Measurements from ENCODE around the gene AR. TPM values are rescaled to one million over a fixed set of nuclear protein-coding genes. Genes with fewer than 3 reads are reported as not detected.

The AR gene
- total RNA-seq, 1 donor from 2014 or later: not detected

- no peak for ATAC-seq (ENCODE audit: low read depth)
- H3K27ac Mint-ChIP-seq: no peak overlapping the region
- H3K36me3 Mint-ChIP-seq (ENCODE audit: low read depth): no peaks in the 10 kb centered on the region
- ChIA-PET CTCF (no interaction called here), POLR2A (no interaction called here)
- TF ChIP-seq CTCF (IDR thresholded peaks at IDR 0.05): no peak
- H3K4me3 Mint-ChIP-seq: no peak overlapping the region
- H3K9me3 Mint-ChIP-seq: no peaks in the 10 kb centered on the region
- no peak for DNase-seq
- no peaks in the 10 kb centered on the region for H3K4me1 Mint-ChIP-seq
- no peaks in the 10 kb centered on the region for H3K27me3 Mint-ChIP-seq
- intact Hi-C loops (cut with micrococcal nuclease): no loop called here
These were observed 20.7 kb upstream of the AR start for GRCh38 chrX:67523002-67523681.

GRCh38 chrX:67523932-67524331 lies 19.9 kb upstream of the AR start:
- ATAC-seq (ENCODE audit: low read depth): no peak
- no peak for DNase-seq
- no peak for TF ChIP-seq CTCF (IDR thresholded peaks at IDR 0.05)
- Mint-ChIP-seq H3K27ac (no peak overlapping the region), H3K9me3 (no peaks in the 10 kb centered on the region), H3K36me3 (ENCODE audit: low read depth) (no peaks in the 10 kb centered on the region), H3K4me3 (no peak overlapping the region), H3K4me1 (no peaks in the 10 kb centered on the region), H3K27me3 (no peaks in the 10 kb centered on the region)
- intact Hi-C loops (cut with micrococcal nuclease): no loop called here
- ChIA-PET CTCF (no interaction called here), POLR2A (no interaction called here)

- ATAC-seq (ENCODE audit: low read depth) (no peak), DNase-seq (no peak)
- H3K36me3 Mint-ChIP-seq (ENCODE audit: low read depth): no peaks in the 10 kb centered on the region
- H3K4me1 Mint-ChIP-seq: no peaks in the 10 kb centered on the region
- no peak for TF ChIP-seq CTCF (IDR thresholded peaks at IDR 0.05)
- intact Hi-C loops (cut with micrococcal nuclease): no loop called here
- H3K9me3 Mint-ChIP-seq: no peaks in the 10 kb centered on the region
- ChIA-PET CTCF (no interaction called here), POLR2A (no interaction called here)
- H3K4me3 Mint-ChIP-seq: no peak overlapping the region
- H3K27ac Mint-ChIP-seq: no peak overlapping the region
- no peaks in the 10 kb centered on the region for H3K27me3 Mint-ChIP-seq
These were observed 19.4 kb upstream of the AR start for GRCh38 chrX:67524428-67524827.

- Mint-ChIP-seq H3K4me3 (no peak overlapping the region), H3K27ac (no peak overlapping the region), H3K9me3 (no peaks in the 10 kb centered on the region), H3K36me3 (ENCODE audit: low read depth) (no peaks in the 10 kb centered on the region), H3K4me1 (no peaks in the 10 kb centered on the region), H3K27me3 (no peaks in the 10 kb centered on the region)
- intact Hi-C loops (cut with micrococcal nuclease): no loop called here
- POLR2A ChIA-PET: no interaction called here
- DNase-seq: no peak
- no peak for TF ChIP-seq CTCF (IDR thresholded peaks at IDR 0.05)
- ATAC-seq (ENCODE audit: low read depth): no peak
- CTCF ChIA-PET: no interaction called here
These were observed 18.7 kb upstream of the AR start for GRCh38 chrX:67524950-67525691.

GRCh38 chrX:67536564-67536963 lies 7.3 kb upstream of the AR start:
- ChIA-PET POLR2A (no interaction called here), CTCF (no interaction called here)
- Mint-ChIP-seq H3K27ac (no peak overlapping the region), H3K27me3 (no peaks in the 10 kb centered on the region), H3K9me3 (peaks cover 3% of the 10 kb centered on the region), H3K36me3 (ENCODE audit: low read depth) (no peaks in the 10 kb centered on the region), H3K4me3 (no peak overlapping the region), H3K4me1 (no peaks in the 10 kb centered on the region)
- DNase-seq (no peak), ATAC-seq (ENCODE audit: low read depth) (no peak)
- intact Hi-C loops (cut with micrococcal nuclease): no loop called here
- TF ChIP-seq CTCF (IDR thresholded peaks at IDR 0.05): no peak
